PC-3 (cell line): ENCODE results near the gene TTC6.

ENCODE experiments used
- CTCF ChIP-seq: fragments of 300-600 bp; sonication (generic); conservative IDR thresholded peaks from 2 replicates; pipeline ENCODE4 v1.5.1; 2017; ENCODE audit warnings: antibody characterized with exemption, low read depth, mild to moderate bottlenecking, low read length
- EZH2phosphoT487 ChIP-seq: fragments of 300-600 bp; sonication (generic); IDR thresholded peaks from 2 replicates; pipeline ENCODE4 v1.6.1; 2018; ENCODE audit warnings: mild to moderate bottlenecking, antibody characterized with exemption, low read length, borderline replicate concordance

- TF ChIP-seq CTCF = peak; percentile 83
- TF ChIP-seq EZH2phosphoT487 = no peak
Observed at GRCh38 chr14:37597538-37597913, 2.1 kb downstream of the TTC6 start.
